GM19023 (cell line): ENCODE results near the gene ZNF333.
"Not testable (repeated sequence)": the region's sequence is repeated elsewhere in the genome, so short reads cannot be mapped to it uniquely, and the experiment has no call there.

Source experiments
- ATAC-seq: cut with Tn5 transposase; IDR thresholded peaks from one replicate; pipeline ENCODE4 v1.9.1; 2021; ENCODE audit warnings: mild to moderate bottlenecking, moderate library complexity; ENCODE audit not compliant: unreplicated experiment

Gene ZNF333

GRCh38 chr19:14695471-14695870 is 5.6 kb downstream of the ZNF333 start:
- no peak for ATAC-seq

GRCh38 chr19:14699641-14700040 is 9.8 kb downstream of the ZNF333 start:
- ATAC-seq, result no peak

- no peak for ATAC-seq
Observed at GRCh38 chr19:14700711-14701375, 11.0 kb downstream of the ZNF333 start.

GRCh38 chr19:14703833-14704232 is 14.0 kb downstream of the ZNF333 start:
- ATAC-seq, result no peak

- no peak for ATAC-seq
Observed at GRCh38 chr19:14704450-14704849, 14.6 kb downstream of the ZNF333 start.

- no peak for ATAC-seq
Observed at GRCh38 chr19:14715841-14716240, 26.0 kb downstream of the ZNF333 start.

GRCh38 chr19:14718522-14719116 is 28.8 kb downstream of the ZNF333 start:
- ATAC-seq, result no peak

GRCh38 chr19:14719162-14719561 is 29.3 kb downstream of the ZNF333 start:
- no peak for ATAC-seq

GRCh38 chr19:14722127-14722526 is 32.3 kb downstream of the ZNF333 start:
- ATAC-seq, result no peak

- ATAC-seq, result no peak
Observed at GRCh38 chr19:14728595-14728994, 38.7 kb downstream of the ZNF333 start.

GRCh38 chr19:14731200-14731599 is 41.4 kb downstream of the ZNF333 start:
- no peak for ATAC-seq

GRCh38 chr19:14732510-14732909 is 42.7 kb downstream of the ZNF333 start:
- no peak for ATAC-seq

GRCh38 chr19:14733574-14733973 is 43.7 kb downstream of the ZNF333 start:
- no peak for ATAC-seq

- no peak for ATAC-seq
Observed at GRCh38 chr19:14735915-14736314, 46.1 kb downstream of the ZNF333 start.

- no peak for ATAC-seq
Observed at GRCh38 chr19:14746886-14747285, 57.0 kb downstream of the ZNF333 start.

- ATAC-seq, result no peak
Observed at GRCh38 chr19:14748601-14749000, 58.8 kb downstream of the ZNF333 start.

GRCh38 chr19:14758816-14759215 is 69.0 kb downstream of the ZNF333 start:
- ATAC-seq, result no peak

- no peak for ATAC-seq
Observed at GRCh38 chr19:14761607-14762006, 71.8 kb downstream of the ZNF333 start.

- ATAC-seq, result no peak
Observed at GRCh38 chr19:14762111-14762510, 72.3 kb downstream of the ZNF333 start.

- no peak for ATAC-seq
Observed at GRCh38 chr19:14763497-14764145, 73.8 kb downstream of the ZNF333 start.

- no peak for ATAC-seq
Observed at GRCh38 chr19:14764401-14764800, 74.6 kb downstream of the ZNF333 start.

GRCh38 chr19:14765403-14765802 is 75.6 kb downstream of the ZNF333 start:
- ATAC-seq, result not testable (repeated sequence)
